ENCODE results near the gene TNS1. TPM values are rescaled to one million over a fixed set of nuclear protein-coding genes. Genes with fewer than 3 reads are reported as not detected.

Gene TNS1
- total and polyA plus RNA-seq, 9 of the 15 experiments (the other 6 are each of a cell fraction or from before 2014, with no cell fraction given) = 0.13 to 2.7 (median 0.77) TPM

DNA sequence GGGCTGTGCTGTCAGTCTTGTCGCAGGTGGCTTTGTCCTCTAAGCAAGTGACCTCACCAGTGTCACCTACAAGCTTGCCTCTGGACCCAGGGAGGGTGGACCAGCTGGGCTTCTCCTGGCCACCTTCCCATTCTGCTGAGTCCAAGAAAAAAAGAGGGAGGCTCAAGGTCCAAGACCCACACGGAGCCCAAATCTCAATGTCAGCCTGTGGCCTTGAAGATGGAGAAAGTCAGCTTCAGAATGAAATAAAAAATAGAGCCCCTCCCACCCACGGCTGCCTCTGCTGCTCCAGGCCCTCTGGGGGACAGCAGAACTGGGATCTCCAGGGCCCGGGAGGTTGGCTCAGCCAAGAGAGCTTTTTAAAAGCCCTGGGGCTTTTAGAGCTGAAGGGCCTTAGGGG, 145.9 kb downstream of the TNS1 start:
- in situ Hi-C loops (cut with MboI) (no loop called here), intact Hi-C loops (cut with micrococcal nuclease) (no loop called here)
- no peaks in the 10 kb centered on the region for H4K20me1 ChIP-seq (replicated peaks; ENCODE audit: control insufficient read depth, insufficient read depth, low read length)
- H3K9ac ChIP-seq (ENCODE audit: insufficient read depth in 1 of 2, low read depth in 2 of 2, low read length in 2 of 2) = no peak overlapping the region
- no peak overlapping the region for H2AFZ ChIP-seq (ENCODE audit: low read depth, low read length)
- POLR2A ChIA-PET = interaction anchor here (0.5 to 0.7 kb wide), 2 partner anchors 45 to 138 kb away, joined by 3 to 4 read pairs; no protein-coding TSS in a partner anchor
- H3K36me3 ChIP-seq (ENCODE audit: control insufficient read depth, insufficient read depth, low read length) = no peaks in the 10 kb centered on the region
- no TSS peak for BruUV-seq (replicated peaks)
- peaks cover 0 to 30% of the 10 kb centered on the region in 2 experiments; a peak in 2 of 5 replicates for H3K27me3 ChIP-seq (ENCODE audit: control insufficient read depth in 2 of 2, insufficient read depth in 2 of 2, low read length in 2 of 2)
- TF ChIP-seq RBM22 (IDR thresholded peaks at IDR 0.05; ENCODE audit: low read depth, low read length, poor library complexity, severe bottlenecking) = no peak
- TF ChIP-seq SETDB1 (IDR thresholded peaks at IDR 0.05; ENCODE audit: low read length) = no peak
- TF ChIP-seq ZNF696 (CRISPR knock-in tag; conservative IDR thresholded peaks at IDR 0.05) = no peak
- TF ChIP-seq NFIX (CRISPR knock-in tag; IDR thresholded peaks at IDR 0.05; ENCODE audit: low read depth) = no peak
- TF ChIP-seq PHTF2 (CRISPR knock-in tag; IDR thresholded peaks at IDR 0.05) = no peak
- TF ChIP-seq ZBTB43 (CRISPR knock-in tag; IDR thresholded peaks at IDR 0.05) = no peak
- no peak for TF ChIP-seq ZNF133 (CRISPR knock-in tag; IDR thresholded peaks at IDR 0.05)
- CTCF ChIA-PET (ENCODE audit: low intra/inter-chr PET ratio) = no interaction called here
- H3K27ac ChIP-seq (ENCODE audit: extremely low read depth, low read depth, low read length) = no peak overlapping the region
- peak overlapping the region; percentile 32; the same call in 1 of the 2 replicates for H3K4me2 ChIP-seq (ENCODE audit: insufficient read depth, low read length)
- H3K9me3 ChIP-seq (replicated peaks; ENCODE audit: control insufficient read depth, insufficient read depth, low read depth, low read length) = no peaks in the 10 kb centered on the region
- DNase-seq (ENCODE audit: extremely low read depth in 1 of 4, low spot score in 3 of 4) (no peak), ATAC-seq (no peak), FAIRE-seq (no peak)
- WGBS (ENCODE audit: insufficient coverage, low coverage, missing lambda C conversion rate) = 10% methylated on average over 3 of the region's 4 CpGs
- H3K4me1 ChIP-seq (replicated peaks in 1 of 2; ENCODE audit: control insufficient read depth in 2 of 2, insufficient read depth in 2 of 2, low read length in 2 of 2) = peaks cover 0 to 9% of the 10 kb centered on the region in 2 experiments; a peak in 3 of 5 replicates
- no peaks in the 10 kb centered on the region for H3K9me1 ChIP-seq (ENCODE audit: control insufficient read depth, insufficient read depth, low read length)
- H3K4me3 ChIP-seq = no peak overlapping the region
- no peaks in the 10 kb centered on the region for H3K79me2 ChIP-seq (ENCODE audit: control insufficient read depth, insufficient read depth, low read length)

Measured in K562 (cell line).